NCI-H1048 (cell line): ENCODE data around the gene KCNA4.
"Not testable (repeated sequence)": the region's sequence is repeated elsewhere in the genome, so short reads cannot be mapped to it uniquely, and the experiment has no call there.

Experiments
- DNase-seq: peaks from one replicate; lab custom pipeline; 2025; lab: John Stamatoyannopoulos, UW

KCNA4 gene

DNA sequence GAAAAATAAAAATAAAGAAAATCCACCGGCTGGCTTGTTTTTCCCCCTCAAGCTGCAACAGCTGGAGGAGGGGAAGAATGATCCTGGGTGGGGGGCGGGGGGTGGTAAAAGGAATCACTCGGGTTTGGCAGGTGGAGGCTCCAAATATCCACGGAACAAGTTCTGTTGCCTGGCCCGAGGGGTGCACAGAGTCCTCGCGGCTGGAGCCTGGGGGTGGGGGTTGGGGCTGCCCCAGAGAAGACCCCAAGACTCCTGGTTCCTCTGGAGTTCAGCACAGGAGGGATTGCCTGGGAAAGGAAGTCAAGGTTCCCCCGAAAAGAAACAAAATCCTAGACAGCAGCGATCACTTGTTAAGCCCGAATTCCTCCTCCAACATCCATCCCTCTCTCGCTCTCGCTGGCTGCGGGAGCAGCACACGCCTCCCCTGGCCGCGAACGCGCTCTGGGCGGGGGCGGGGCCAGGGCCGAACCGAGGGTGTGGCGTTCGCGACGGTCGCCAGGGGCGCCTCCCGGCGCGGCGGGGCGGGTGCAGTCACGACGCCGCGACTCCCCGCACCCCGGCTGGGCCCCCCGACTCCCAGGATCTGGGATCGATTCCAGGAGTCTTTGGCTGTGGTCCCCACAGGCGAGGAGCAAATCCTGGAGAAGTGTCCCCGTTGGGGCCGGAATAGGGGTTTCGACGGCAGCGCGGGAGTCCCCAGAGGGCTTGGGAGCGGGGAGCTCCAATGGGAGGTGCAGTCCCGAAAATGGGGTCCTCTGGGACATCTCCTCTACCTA, at the start of gene KCNA4:
Gene KCNA4, minus strand, starts transcription at position 443 of the 776 bp plus-strand sequence. CDS start 4,352 bp downstream, outside the sequence.
- DNase-seq = peak; percentile 28

DNA sequence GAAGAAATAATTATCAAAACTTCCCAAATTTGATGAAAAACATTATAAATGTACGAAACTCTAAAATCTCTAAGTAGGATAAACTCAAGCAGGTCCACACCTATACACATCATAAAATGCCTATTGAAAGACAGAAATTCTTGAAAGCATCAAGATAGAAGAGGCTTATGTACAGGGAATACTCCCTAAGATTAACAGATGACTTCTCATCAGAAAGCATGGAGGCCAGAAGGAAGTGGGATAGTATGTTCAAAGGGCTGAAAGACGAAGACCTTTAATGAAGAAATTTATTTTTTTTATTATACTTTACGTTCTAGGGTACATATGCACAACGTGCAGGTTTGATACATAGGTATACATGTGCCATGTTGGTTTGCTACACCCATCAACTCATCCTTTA, 45.3 kb upstream of the KCNA4 start:
- no peak for DNase-seq

DNA sequence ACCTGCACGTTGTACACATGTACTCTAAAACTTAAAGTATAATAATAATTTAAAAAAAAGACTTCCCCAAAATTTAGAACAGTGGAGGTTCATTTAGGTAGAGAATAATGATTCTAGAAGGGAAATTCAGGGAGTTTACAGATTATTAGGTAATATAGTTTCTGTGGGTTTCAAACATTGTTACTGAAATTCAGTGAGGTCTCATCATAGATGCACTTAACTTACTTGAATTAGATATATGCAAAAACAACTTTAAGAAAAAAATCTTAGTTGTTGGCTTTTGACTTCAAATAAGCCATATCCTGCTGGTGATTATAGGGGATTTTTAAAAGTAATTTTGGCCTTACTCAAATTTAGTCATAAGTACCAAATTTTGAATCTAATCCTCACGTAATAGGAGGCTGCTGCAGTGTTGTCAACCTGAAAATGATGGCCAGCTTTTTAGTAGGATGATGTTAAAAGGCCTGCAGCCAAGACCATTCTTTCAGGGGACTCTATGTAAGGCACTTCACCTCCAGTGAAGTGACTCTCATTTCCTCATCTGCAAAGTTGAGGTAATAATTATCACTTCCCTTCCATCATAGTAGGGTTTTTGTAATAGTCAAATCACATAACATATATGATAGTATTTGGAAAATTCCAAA, 42.5 kb upstream of the KCNA4 start:
- no peak for DNase-seq

DNA sequence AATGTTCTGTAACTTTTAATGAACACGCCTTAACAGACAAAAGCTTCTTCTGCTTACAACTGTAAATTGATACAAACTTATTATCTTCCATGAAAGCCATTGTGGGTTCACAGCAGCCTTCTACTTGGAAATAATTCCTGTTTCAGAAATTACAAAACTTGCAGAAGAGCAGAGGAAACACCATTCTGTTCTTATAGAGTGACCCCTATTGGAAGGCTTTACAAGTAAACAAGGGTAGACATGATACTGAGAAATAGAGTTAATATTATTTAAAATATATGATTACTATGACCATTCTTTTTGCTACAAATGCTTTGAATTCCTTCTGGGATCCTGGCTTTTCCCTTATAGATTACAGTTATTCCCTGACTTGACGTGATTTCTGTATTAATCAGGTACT, 32.4 kb upstream of the KCNA4 start:
- DNase-seq = no peak

DNA sequence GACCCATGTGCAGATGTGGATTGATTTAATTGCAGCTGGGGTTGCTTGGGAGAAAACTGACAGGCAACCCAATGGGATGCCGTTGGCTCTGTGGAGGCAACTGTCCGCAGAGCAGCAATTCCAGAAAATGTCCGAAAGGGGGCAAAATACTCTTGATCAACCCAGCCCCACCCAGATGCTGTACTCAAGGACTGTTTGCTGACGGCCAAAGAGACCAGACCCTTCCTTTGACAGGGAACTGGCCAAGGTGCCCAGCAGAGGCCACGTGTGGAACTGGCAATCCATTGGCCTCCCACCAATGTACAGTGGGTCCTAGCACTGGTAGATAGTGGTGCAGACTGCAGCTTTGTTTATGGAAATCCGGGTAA, 29.7 kb upstream of the KCNA4 start:
- DNase-seq = no peak

DNA sequence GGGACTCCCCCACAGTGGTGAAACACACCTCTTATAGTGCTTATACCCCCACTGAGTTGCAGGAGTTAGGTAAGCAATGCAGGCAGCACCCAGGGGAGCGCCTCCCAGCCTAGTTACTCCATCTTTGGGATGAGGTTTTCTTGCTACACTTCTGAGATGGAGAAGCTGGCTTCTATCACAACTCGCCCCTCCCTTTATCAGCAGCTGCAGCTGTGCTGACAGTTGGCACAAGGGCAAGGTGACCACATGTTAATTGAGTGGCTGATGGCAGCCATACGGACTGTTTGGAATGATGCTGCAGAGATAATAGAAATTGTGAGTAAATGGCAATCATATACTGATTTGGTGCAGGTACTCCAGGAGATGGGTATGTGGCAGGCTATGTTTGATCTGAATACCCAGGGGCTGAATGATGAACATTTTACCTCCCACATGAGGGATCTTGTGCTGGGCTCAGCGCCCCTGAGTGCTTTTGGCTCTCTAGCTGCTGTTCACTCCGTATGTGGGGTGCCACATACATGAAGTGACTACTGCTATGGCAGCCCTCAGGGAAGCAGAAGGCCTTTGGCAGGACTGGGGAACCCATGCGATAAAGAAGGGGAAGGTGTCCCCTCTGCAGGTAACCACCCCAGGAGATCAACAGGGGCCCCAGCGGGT, 29.2 kb upstream of the KCNA4 start:
- no peak for DNase-seq

DNA sequence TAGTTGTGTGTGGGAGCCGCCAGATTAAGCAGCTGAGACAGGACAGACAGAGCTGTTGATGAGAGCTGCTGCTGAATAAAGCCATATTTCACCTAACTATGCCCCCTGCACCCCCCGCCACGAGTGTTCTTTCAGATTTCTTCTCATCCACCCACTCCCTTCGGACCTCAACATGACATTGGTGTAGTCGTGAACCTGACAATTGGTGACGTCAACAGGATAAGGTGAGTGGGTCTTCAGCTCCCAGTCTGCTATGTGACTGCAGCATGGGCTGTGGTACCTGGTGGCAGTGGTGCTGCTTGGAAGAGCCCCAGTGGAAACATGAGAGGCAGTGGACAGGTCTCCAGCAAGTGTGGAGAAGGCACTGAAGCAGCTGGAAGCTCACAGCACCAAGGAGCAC, 28.3 kb upstream of the KCNA4 start:
- no peak for DNase-seq

DNA sequence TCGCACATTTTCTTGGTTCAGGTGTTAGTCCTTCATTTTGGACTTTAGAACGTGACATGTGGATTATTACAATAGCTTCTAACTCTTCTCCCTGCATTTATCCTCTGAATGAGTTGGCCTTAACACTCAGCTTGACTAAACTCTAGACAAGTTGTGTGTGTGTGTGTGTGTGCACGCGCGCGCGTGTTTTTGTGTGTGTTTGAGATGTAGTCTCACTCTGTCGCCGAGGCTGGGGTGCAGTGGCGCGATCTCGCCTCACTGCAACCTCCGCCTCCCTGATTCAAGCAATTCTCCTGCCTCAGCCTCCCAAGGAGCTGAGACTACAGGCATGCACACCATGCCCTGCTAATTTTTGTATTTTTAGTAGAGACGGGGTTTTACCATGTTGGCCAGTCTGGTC, 24.3 kb upstream of the KCNA4 start:
- no peak for DNase-seq

DNA sequence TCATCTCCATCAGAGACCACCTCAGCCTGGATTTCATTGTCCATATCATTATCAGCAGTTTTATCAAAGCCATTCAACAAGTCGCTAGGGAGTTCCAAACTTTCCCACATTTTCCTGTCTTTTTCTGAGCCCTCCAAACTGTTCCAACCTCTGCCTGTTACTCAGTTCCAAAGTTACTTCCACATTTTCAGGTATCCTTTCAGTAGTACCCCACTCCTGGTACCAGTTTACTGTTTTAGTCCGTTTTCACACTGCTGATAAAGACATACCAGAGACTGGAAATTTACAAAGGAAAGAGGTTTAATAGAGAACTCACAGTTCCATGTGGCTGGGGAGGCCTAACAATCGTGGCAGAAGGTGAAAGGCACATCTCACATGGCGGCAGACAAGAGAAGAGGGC, 17.9 kb upstream of the KCNA4 start:
- not testable (repeated sequence) for DNase-seq

DNA sequence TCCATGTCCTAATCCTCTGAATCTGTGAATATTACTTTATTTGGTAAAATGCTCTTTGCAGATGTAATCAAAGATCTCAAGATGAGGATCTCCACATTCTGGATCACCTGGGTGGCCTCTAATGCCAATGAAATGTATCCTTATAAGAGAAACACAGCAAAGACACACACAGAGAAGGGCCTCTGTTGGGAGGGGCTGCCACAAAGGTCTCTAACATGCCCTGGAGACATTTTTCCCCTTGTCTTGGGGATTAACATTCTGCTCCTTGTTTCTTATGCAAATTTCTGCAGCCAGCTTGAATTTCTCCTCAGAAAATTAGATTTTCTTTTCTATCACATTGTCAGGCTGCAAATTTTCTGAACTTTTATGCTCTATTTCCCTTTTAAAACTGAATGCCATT, 17.3 kb upstream of the KCNA4 start:
- not testable (repeated sequence) for DNase-seq

DNA sequence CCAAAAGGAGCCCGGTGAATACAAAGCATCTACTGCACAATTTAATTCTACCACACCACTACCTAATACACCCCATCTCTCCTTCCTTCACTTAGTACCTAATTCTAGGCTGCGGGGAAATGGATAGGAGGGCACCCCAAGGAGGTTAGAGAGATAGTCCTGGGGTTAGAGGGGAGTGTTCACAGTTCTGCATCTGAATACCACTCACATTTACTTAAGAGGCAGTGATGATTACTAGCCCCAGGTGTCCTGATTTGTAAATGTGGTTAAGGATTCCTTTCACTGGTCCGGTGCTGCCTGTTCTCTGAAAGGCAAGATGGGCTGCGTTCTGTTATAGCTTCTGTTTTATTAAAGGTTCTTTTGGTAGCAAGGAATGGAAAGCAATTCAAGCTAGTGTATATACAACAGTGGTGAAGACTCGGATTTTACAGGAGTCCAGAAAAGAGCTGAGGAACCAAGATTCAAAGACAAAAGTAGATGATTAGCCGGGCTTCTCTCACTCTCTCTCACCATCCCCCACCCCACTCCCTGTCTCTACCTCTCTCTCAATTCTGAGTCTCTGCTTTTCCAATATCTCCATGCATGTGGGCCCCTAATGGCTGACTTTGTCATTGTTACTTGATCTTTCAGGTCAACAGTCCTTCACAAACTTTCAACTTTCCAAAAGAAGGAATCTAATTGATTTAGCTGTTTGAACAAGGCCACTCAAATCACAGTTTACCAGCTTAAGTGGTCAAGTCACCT, 8.7 kb upstream of the KCNA4 start:
- no peak for DNase-seq

DNA sequence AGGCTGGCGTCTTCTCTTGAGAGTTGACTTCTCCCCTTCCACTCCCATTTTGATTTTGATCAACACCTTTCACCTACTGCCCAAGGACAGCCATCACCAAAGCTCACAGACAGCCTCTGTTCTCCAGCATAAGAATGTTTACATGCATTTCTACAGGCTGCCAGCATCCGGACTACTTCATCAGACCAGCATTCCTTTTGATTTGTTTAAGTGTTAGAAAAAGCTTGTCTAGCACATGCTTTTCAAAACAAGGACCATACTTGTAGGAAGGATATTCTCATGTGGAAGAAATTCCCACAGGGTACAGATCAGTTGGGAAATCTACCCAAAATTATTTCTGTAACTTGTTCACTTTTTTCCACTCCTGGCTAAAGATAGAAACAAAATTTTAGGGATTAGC, 6.2 kb upstream of the KCNA4 start:
- DNase-seq = no peak

DNA sequence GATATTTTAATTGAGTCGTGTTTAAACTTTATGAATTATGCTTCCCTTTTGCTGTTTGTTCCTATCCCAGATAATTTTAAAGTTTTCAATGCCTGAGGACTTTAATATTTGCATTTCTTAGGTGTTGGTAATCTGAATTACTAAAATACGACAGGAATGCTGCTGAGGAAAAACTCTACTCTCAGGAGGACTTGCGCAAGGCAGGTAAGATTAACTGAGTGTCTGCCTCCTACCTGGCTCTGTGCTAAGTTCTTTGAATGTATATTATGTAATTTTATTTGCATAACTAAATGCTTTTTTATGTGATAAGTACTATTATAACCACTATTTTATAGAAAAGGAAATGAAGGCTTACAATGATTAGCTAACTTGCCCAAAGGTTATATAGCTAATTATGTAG, 2.7 kb upstream of the KCNA4 start:
- DNase-seq = no peak

DNA sequence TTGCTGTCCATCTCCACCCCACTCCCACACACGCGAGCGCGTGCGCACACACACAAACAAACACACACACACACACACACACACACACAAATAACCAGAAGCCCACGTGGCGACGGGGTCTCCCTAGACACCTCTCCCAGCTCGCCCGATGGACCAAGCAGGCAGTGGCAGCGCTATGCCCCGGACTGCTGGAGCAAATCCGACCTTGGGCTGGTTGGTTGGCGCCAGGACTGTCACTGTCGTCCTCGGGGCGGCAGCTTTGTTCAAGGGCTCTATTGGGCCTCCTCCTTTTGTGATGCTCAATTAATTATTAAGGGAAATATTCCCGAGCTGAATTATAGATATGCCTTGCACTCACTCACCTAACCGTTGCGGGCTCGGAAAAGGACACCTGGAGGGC, 1.7 kb upstream of the KCNA4 start:
- no peak for DNase-seq

DNA sequence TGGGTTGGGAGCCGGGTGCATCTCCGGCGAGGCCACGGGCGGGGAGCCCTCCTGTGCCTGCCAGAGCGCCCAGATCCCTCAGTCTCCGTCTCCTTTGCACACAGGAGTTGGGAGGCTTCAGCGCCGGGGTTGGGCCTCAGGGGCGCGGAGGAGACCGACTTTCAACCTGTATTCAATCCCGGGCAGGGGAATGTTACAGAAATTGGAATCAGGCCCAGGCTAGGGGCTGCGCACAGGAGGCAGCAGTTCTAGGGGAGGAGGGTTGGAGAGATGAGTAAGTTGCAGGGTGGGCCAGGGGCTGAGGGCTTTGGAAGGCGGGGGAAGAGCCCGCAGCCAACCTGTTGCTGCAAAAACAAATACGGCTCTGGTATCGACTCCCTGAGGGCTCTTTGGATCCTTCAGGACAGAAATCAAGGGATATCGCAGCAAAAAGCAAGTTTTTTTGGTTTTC, 640 bp upstream of the KCNA4 start:
- DNase-seq = no peak

DNA sequence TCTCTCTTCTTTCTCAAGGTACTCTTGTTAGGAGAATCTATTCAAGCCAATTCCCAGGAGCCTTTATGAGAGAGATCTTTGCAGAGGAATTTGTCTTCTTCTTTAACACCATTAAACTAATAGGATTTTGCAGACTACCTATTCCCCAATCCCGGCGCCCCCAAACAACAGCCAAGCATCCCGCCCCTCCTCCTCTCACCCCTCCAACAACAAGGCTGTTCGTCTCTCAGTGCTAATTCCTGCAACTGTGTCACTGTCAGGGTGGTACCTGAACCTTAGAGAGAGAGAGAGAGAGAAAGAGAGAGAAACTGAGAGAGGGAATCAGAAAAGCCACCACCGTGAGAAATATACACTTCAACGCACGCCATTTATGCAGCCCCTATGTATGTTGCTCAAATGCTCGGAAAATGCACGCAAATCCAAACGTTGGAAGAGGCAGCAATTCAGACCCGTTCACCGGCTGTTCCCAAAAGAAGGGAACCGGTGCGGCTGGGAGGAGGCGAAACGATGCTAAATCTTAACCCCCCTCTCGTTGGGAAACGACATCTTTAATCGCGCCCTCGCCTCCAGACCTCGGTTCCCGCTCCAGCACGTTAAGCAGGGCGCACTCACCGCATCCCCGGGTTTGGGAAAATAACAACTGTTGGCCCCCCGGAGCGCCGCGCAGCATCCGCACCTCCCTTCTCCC, 961 bp downstream of the KCNA4 start:
- no peak for DNase-seq

DNA sequence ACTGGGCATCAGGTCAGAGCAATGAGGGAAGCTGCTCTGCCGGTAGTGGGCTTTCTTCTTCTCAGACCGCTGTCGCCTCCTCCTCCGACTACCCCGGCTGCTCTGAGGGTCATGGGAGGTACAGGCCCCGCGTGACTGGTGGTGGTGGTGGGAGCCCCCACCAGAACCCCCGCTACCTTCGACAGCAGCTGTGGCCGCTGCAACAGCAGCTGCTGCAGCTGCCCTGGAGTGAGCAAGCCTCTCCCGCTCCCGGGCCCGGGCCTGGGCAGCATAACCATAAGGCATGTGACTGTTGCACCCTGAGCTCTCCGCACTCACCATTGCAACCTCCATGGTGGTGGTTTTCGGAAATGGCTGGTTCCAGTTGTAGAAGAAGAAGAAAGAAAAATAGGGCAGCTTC, 4.5 kb downstream of the KCNA4 start:
- DNase-seq = no peak

DNA sequence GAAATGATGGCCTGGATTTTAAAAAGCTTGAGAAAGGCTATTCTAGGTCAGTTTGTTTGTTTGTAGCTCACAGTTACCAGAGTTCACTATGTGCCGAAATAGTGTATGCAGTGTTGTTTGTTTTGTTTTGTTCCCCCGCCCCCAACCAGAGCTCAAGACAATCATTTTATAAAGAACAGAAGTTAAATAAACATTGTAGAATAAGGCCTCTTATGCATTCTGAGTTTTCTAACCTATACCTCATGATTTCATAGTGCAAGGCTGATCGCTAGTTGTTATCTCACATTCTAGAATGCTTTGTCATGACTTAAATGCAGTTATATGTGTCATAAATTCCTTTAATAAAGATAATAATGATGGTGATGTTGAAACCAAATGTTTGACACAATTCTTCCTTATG, 7.8 kb downstream of the KCNA4 start:
- DNase-seq = no peak

DNA sequence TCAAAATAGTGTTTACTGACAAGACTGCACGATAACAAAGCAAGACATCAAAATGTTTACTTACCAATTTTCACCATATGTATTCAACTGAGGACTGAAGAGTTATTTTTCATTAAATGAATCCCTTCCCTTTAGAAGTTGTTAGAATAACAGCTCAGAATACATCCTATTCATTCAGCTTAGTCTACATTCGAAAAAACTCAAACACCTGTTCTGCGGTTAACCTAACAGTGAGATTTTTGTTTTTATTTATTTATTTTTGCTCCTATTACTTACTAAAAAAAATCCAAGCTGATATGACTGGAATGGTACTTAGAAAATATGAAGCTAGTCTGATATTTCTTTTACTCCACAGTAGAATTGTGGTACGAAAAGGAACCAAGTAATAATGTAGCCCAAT, 10.0 kb downstream of the KCNA4 start:
- no peak for DNase-seq

DNA sequence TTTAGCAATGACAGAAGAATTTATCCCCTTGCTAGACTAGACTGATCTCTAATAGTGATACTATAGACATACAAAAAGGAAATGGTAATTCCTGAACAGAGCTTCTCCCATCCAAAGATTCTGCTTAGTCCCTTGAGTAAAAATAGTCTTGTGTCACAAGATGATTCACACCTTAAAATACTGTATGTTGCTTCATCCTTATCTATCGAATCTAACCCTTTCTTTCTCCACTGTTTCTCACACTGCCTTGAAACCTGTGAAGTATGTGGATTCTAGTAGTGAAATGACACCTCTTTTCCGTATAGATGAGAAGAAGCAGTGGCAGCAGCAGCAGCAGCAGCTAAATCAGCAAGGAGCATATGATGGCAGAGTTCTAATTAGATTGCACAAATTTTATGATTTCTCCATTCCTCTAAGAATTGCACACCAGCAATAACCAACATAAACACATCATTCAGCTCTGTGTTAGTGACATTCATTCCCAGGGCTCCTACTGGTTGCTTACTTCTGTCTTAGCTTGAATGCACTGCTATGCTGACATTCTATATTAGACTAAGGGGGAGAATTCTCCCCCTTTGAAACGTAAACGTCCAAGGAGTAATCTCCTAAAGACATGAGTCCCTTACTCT, 14.6 kb downstream of the KCNA4 start:
- no peak for DNase-seq

DNA sequence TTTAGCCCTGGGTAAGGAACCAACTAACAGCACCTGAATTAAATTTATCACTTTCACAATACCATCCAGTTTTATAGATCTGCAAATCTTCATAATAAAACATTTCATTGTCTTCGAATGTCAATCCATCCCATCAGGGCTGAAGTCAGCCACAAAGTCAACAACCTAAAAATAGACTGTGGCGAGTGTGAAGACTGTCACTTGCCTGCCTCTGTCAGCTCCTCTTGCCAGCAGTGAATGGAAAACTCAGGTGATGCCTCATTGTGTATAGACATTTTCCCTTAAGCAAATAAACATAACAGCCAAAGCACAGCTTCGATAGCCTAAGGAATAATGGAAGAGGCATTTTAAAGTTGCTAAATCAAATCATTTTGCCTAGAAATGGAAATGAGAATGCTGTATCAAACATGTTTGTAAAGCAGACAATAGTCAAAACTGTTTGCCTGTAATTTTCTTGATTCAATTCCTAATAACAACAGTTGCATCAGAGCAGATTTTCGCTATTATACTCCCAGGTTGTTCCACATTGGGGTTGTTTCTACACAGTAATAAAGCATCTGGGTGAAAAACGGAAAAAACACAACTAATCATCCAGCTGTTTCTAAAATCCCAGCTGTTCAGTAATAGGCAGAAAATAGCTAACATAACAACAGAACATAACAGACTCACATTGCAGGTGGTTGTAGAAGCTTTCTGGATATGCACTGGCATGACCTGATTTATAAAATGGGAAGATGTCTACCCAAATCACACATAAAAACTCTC, 15.7 kb downstream of the KCNA4 start:
- no peak for DNase-seq
